Parathyroid adenoma (tissue), 2 donors: ENCODE data around the gene ALKBH3.

Source experiments
- H2AFZ ChIP-seq: fragments of 300-600 bp; sonication (generic); one replicate; pipeline ENCODE4 v1.7.0; 2017; ENCODE audit warnings: antibody characterized with exemption, mild to moderate bottlenecking
- H3K27ac ChIP-seq: fragments of 300-600 bp; sonication (generic); one replicate; pipeline ENCODE4 v1.7.0; 2017
- H3K27me3 ChIP-seq: fragments of 300-600 bp; sonication (generic); one replicate; pipeline ENCODE4 v1.7.0; 2017; ENCODE audit warnings: low read length; ENCODE audit not compliant: control insufficient read depth, insufficient read depth
- H3K36me3 ChIP-seq: fragments of 300-600 bp; sonication (generic); one replicate; pipeline ENCODE4 v1.7.0; 2017; ENCODE audit warnings: low read length; ENCODE audit not compliant: control insufficient read depth, insufficient read depth
- H3K4me1 ChIP-seq: fragments of 300-600 bp; sonication (generic); one replicate; pipeline ENCODE4 v1.7.0; 2017; ENCODE audit warnings: control low read depth
- H3K4me2 ChIP-seq: fragments of 300-600 bp; sonication (generic); one replicate; pipeline ENCODE4 v1.7.0; 2017; ENCODE audit warnings: low read length
- H3K4me3 ChIP-seq: fragments of 300-600 bp; sonication (generic); one replicate; pipeline ENCODE4 v1.7.0; 2017; ENCODE audit warnings: low read depth, low read length
- H3K79me2 ChIP-seq: fragments of 300-600 bp; sonication (generic); one replicate; pipeline ENCODE4 v1.7.0; 2017; ENCODE audit warnings: control low read depth
- H3K9ac ChIP-seq: fragments of 300-600 bp; sonication (generic); one replicate; pipeline ENCODE4 v1.7.0; 2017; ENCODE audit warnings: mild to moderate bottlenecking
- H3K9me3 ChIP-seq: fragments of 300-600 bp; sonication (generic); one replicate; pipeline ENCODE4 v1.7.0; 2017; ENCODE audit warnings: low read length; ENCODE audit not compliant: control insufficient read depth
- TF ChIP-seq, protein P1 (sequence below): fragments of 300-600 bp; sonication (generic); IDR thresholded peaks from one replicate; pipeline ENCODE4 v1.7.0; 2017; ENCODE audit warnings: antibody characterized with exemption, mild to moderate bottlenecking
- donor health status: primary hyperparathyroidism.

The ALKBH3 gene

DNA sequence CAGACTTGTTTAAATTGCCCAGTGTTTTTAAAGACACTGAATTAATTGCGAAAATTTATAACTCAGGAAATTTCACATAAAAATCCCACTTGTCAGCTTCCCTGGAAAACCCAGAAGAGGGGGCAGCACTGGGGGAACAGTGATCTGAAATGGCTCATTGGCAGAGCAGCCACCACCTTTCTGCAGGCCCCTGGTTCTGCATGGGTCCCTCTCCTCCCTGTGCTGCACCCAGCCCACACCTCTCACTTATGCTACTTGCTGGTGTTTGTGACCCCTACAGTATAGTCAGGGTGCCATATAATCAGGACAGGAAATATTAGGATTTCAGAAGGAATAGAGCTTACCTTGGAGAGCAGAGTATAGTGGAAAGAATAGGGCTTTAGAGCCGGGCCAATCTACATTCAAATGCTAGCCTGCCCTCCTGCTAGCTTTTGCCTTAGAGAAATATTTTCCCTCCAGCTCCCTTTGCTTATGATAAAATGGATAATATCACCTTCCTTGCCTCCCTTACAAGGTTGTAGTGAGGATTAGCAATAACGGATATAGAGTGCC lies 33.3 kb downstream of the ALKBH3 start:
- no peaks in the 10 kb centered on the region for H3K36me3 ChIP-seq
- no peaks in the 10 kb centered on the region for H3K9me3 ChIP-seq
- H2AFZ ChIP-seq, result no peak overlapping the region
- no peak overlapping the region for H3K27ac ChIP-seq
- H3K79me2 ChIP-seq, result peaks cover 2% of the 10 kb centered on the region
- H3K4me2 ChIP-seq, result no peak overlapping the region
- no peak overlapping the region for H3K9ac ChIP-seq
- no peaks in the 10 kb centered on the region for H3K4me1 ChIP-seq
- TF ChIP-seq, protein P1, sequence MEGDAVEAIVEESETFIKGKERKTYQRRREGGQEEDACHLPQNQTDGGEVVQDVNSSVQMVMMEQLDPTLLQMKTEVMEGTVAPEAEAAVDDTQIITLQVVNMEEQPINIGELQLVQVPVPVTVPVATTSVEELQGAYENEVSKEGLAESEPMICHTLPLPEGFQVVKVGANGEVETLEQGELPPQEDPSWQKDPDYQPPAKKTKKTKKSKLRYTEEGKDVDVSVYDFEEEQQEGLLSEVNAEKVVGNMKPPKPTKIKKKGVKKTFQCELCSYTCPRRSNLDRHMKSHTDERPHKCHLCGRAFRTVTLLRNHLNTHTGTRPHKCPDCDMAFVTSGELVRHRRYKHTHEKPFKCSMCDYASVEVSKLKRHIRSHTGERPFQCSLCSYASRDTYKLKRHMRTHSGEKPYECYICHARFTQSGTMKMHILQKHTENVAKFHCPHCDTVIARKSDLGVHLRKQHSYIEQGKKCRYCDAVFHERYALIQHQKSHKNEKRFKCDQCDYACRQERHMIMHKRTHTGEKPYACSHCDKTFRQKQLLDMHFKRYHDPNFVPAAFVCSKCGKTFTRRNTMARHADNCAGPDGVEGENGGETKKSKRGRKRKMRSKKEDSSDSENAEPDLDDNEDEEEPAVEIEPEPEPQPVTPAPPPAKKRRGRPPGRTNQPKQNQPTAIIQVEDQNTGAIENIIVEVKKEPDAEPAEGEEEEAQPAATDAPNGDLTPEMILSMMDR, result no peak
- H3K4me3 ChIP-seq, result no peak overlapping the region
- H3K27me3 ChIP-seq, result no peaks in the 10 kb centered on the region

DNA sequence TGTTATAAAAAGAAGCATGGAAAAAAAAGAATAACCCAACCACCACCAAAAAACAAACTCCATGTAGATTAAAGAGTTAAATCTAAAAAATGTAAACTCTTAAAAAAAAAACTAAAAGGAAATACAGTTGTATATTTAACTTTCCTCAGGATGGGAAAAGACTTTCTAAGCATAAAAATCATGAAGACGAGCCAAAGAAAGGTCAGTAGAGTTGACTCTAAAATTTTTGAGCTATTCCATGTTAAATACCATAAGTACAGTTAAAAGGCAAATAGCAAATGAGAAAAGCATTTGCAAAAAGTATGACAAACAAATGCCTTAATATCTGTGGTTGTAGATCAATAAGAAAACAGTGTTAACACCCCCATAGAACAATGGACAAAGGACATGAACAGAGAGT lies 33.8 kb downstream of the ALKBH3 start:
- TF ChIP-seq, protein P1, result no peak
- Histone ChIP-seq H3K9me3 (no peaks in the 10 kb centered on the region), H3K36me3 (no peaks in the 10 kb centered on the region)

DNA sequence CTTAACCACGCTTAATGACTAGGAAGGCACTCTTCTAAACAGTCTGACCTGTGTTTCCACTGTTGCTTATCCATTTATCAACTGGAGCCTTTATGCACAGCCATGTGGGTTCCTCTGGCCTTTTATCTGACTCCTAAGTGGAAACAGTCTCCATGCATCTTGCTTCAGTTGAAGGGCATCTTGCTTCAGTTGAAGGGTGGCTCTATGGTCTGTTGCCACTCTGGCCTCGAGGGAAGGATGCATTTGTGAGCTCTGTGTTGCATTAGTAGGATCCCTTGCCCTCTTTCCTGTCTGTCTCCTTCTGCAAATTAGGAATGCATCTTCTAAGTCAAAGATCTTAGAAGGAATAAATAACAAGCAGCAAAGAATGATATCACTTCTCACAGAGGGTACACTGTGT lies 36.0 kb downstream of the ALKBH3 start:
- Histone ChIP-seq H3K4me3 (no peak overlapping the region), H3K27me3 (no peaks in the 10 kb centered on the region), H3K27ac (no peak overlapping the region), H3K4me1 (no peaks in the 10 kb centered on the region), H2AFZ (no peak overlapping the region), H3K79me2 (no peaks in the 10 kb centered on the region), H3K9ac (no peak overlapping the region), H3K36me3 (no peaks in the 10 kb centered on the region), H3K9me3 (no peaks in the 10 kb centered on the region), H3K4me2 (no peak overlapping the region)
- TF ChIP-seq, protein P1, result no peak

More for the DNA sequence above, 33.8 kb downstream of the ALKBH3 start:
- Histone ChIP-seq H3K27ac (no peak overlapping the region), H3K4me3 (no peak overlapping the region), H3K4me2 (no peak overlapping the region), H2AFZ (no peak overlapping the region), H3K79me2 (peaks cover 2% of the 10 kb centered on the region), H3K9ac (no peak overlapping the region), H3K4me1 (no peaks in the 10 kb centered on the region), H3K27me3 (no peaks in the 10 kb centered on the region)

DNA sequence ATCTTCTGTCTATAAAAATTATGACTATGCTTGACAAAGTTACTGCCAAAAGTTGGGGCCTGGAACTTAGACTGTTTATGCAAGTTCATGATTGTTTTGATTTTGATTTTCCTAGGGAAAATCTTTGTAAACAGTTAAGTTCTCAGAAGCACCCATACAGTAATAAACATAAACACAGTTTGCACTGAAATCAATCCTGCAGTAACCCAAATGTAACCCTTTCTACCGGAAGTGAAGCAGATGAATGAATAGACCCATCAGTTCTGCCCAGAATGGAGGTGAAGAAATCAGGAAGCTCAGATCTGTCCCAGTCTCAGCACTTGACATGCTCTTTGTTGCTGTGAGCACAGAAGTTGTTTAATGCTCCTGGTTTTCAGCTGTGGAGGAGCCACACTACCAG lies 37.2 kb downstream of the ALKBH3 start:
- Histone ChIP-seq H2AFZ (no peak overlapping the region), H3K79me2 (no peaks in the 10 kb centered on the region), H3K4me2 (no peak overlapping the region), H3K36me3 (no peaks in the 10 kb centered on the region), H3K9ac (no peak overlapping the region), H3K27ac (no peak overlapping the region), H3K4me3 (no peak overlapping the region), H3K9me3 (no peaks in the 10 kb centered on the region), H3K4me1 (no peaks in the 10 kb centered on the region), H3K27me3 (no peaks in the 10 kb centered on the region)
- TF ChIP-seq, protein P1, result no peak

DNA sequence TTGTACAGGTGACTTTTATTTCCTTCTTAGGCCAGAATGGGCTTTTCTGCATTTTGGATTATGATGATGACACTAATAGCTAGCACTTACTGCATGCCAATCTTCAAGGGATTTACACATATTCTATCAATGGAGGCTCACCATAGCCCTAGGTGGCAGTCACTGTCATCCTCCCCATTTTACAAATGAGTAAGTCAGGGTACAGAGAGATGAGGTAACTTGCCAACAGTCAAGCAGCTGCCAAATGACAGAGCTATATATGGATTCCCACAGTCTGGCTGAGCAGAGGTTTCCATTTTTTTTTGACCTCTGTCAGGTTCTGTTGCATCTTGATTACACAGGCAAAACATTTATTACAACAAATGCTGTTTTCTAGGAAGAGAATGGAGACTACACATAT lies 38.0 kb downstream of the ALKBH3 start:
- H3K27ac ChIP-seq, result no peak overlapping the region

More for the DNA sequence above, 38.0 kb downstream of the ALKBH3 start:
- H2AFZ ChIP-seq, result no peak overlapping the region
- TF ChIP-seq, protein P1, result no peak
- H3K36me3 ChIP-seq, result no peaks in the 10 kb centered on the region
- no peak overlapping the region for H3K9ac ChIP-seq
- no peaks in the 10 kb centered on the region for H3K4me1 ChIP-seq
- H3K79me2 ChIP-seq, result no peaks in the 10 kb centered on the region
- H3K27me3 ChIP-seq, result no peaks in the 10 kb centered on the region
- H3K9me3 ChIP-seq, result no peaks in the 10 kb centered on the region
- H3K4me2 ChIP-seq, result no peak overlapping the region
- H3K4me3 ChIP-seq, result no peak overlapping the region
